GM13977 (cell line): ENCODE results near the gene PAEP.

Experiments
- DNase-seq: peaks from one replicate; pipeline ENCODE4 v3.0.0; 2012; ENCODE audit warnings: low spot score
- CTCF ChIP-seq: IDR thresholded peaks from 2 replicates; pipeline ENCODE4 v1.5.1; 2012; ENCODE audit warnings: mild to moderate bottlenecking, control low read depth; ENCODE audit not compliant: insufficient read depth; ENCODE audit errors: extremely low read depth, missing control alignments
- in situ Hi-C: fragments of 300-500 bp; cut with MboI; formaldehyde crosslinking; loops from one replicate; pipeline ENCODE4 v1.12.0; 2022; ENCODE audit warnings: low sequenced_read_pairs, low pct_unique_long_range_greater_than_20kb, mixed read lengths, inconsistent platforms; ENCODE audit not compliant: unreplicated experiment

Gene PAEP

GRCh38 chr9:135584371-135584770, 22.8 kb downstream of the PAEP start:
- DNase-seq, result no peak
- no peak for TF ChIP-seq CTCF
- in situ Hi-C loops, result no loop called here

- TF ChIP-seq CTCF, result no peak
- DNase-seq, result no peak
- in situ Hi-C loops, result no loop called here
These were observed 23.4 kb downstream of the PAEP start for GRCh38 chr9:135584934-135585333.

- no peak for TF ChIP-seq CTCF
- in situ Hi-C loops, result no loop called here
- no peak for DNase-seq
These were observed 25.1 kb downstream of the PAEP start for GRCh38 chr9:135586601-135587109.

- no peak for DNase-seq
- in situ Hi-C loops, result no loop called here
- TF ChIP-seq CTCF, result no peak
These were observed 26.1 kb downstream of the PAEP start for GRCh38 chr9:135587658-135588057.

- in situ Hi-C loops, result no loop called here
- TF ChIP-seq CTCF, result no peak
- no peak for DNase-seq
These were observed 26.8 kb downstream of the PAEP start for GRCh38 chr9:135588371-135588770.

- DNase-seq, result no peak
- in situ Hi-C loops, result no loop called here
- TF ChIP-seq CTCF, result no peak
These were observed 27.5 kb downstream of the PAEP start for GRCh38 chr9:135588886-135589595.
